ENCODE data around the gene VASN. TPM values are rescaled to one million over a fixed set of nuclear protein-coding genes. Genes with fewer than 3 reads are reported as not detected.

VASN gene
- 10 to 100 TPM; 24.5 to 28.3 TPM for total RNA-seq
- 10 to 100 TPM; 11.3 to 20.3 (median 15.2) TPM for polyA plus RNA-seq (ENCODE audit: insufficient read length in 6 of 6)
- long read RNA-seq, donor 1, transcript VASN-201 (2 exons, 2,806 nt) = major isoform, 36 of 36 reads
- long read RNA-seq, donor 1, partial matches to known transcripts = 0 of 36 reads
- long read RNA-seq, donor 1, other reads (novel, unspliced or antisense) = 0 of 36 reads
- long read RNA-seq, donor 2, transcript VASN-201 (2 exons, 2,806 nt) = major isoform, 12 of 12 reads
- long read RNA-seq, donor 2, partial matches to known transcripts = 0 of 12 reads
- long read RNA-seq, donor 2, other reads (novel, unspliced or antisense) = 0 of 12 reads
- long read RNA-seq, donor 3, transcript VASN-201 (2 exons, 2,806 nt) = major isoform, 13 of 13 reads
- long read RNA-seq, donor 3, partial matches to known transcripts = 0 of 13 reads
- long read RNA-seq, donor 3, other reads (novel, unspliced or antisense) = 0 of 13 reads
- long read RNA-seq, donor 4, partial matches to known transcripts = 4 of 6 reads
- long read RNA-seq, donor 4, other reads (novel, unspliced or antisense) = 0 of 6 reads
- long read RNA-seq, donor 5, transcript VASN-201 (2 exons, 2,806 nt) = major isoform, 16 of 16 reads
- long read RNA-seq, donor 5, partial matches to known transcripts = 0 of 16 reads
- long read RNA-seq, donor 5, other reads (novel, unspliced or antisense) = 0 of 16 reads
- long read RNA-seq, donor 6, transcript VASN-201 (2 exons, 2,806 nt) = major isoform, 13 of 13 reads
- long read RNA-seq, donor 6, partial matches to known transcripts = 0 of 13 reads
- long read RNA-seq, donor 6, other reads (novel, unspliced or antisense) = 0 of 13 reads
- long read RNA-seq, donor 7, transcript VASN-201 (2 exons, 2,806 nt) = major isoform, 5 of 5 reads
- long read RNA-seq, donor 7, partial matches to known transcripts = 0 of 5 reads
- long read RNA-seq, donor 7, other reads (novel, unspliced or antisense) = 0 of 5 reads
- long read RNA-seq, donor 8, transcript VASN-201 (2 exons, 2,806 nt) = major isoform, 23 of 23 reads
- long read RNA-seq, donor 8, partial matches to known transcripts = 0 of 23 reads
- long read RNA-seq, donor 8, other reads (novel, unspliced or antisense) = 0 of 23 reads
- long read RNA-seq, donor 9, partial matches to known transcripts = 0 of 2 reads
- long read RNA-seq, donor 9, other reads (novel, unspliced or antisense) = 0 of 2 reads
- long read RNA-seq, donor 10, transcript VASN-201 (2 exons, 2,806 nt) = major isoform, 7 of 7 reads
- long read RNA-seq, donor 10, partial matches to known transcripts = 0 of 7 reads
- long read RNA-seq, donor 10, other reads (novel, unspliced or antisense) = 0 of 7 reads
- long read RNA-seq, donor 11 = 0 reads
- long read RNA-seq, donor 12, transcript VASN-201 (2 exons, 2,806 nt) = major isoform, 10 of 10 reads
- long read RNA-seq, donor 12, partial matches to known transcripts = 0 of 10 reads
- long read RNA-seq, donor 12, other reads (novel, unspliced or antisense) = 0 of 10 reads

DNA sequence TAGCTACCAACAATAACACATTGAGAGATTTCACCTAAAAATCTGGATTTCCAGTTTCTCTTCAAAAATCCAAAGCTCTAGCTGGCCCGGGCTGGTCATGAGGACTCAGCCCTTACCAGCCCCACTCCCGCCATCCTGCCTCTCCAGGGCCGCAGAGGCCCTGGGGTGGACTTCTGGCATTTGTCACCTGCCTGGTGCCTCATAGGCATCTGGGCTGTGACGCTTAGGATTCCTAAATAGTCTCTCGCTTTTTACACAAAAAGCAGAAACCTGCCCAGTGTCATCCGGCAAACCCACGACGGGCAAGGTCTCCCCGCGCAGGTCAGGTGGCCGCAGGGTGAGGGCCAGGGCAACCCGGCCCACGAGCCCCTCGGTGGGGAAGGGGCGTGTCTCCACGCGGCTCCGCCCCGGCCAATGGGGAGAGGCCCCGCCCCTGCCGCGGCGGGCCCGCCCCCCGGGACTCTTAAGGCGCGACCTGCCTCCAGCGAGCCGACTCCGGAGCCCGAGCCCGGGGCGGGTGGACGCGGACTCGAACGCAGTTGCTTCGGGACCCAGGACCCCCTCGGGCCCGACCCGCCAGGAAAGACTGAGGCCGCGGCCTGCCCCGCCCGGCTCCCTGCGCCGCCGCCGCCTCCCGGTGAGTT lies at the start of gene VASN:
TSS of gene VASN (plus strand) at position 492 of the 644 bp plus-strand sequence. CDS start 9,030 bp downstream, outside the sequence.
- ATAC-seq = peak; percentile 72
- TF ChIP-seq, protein P1, sequence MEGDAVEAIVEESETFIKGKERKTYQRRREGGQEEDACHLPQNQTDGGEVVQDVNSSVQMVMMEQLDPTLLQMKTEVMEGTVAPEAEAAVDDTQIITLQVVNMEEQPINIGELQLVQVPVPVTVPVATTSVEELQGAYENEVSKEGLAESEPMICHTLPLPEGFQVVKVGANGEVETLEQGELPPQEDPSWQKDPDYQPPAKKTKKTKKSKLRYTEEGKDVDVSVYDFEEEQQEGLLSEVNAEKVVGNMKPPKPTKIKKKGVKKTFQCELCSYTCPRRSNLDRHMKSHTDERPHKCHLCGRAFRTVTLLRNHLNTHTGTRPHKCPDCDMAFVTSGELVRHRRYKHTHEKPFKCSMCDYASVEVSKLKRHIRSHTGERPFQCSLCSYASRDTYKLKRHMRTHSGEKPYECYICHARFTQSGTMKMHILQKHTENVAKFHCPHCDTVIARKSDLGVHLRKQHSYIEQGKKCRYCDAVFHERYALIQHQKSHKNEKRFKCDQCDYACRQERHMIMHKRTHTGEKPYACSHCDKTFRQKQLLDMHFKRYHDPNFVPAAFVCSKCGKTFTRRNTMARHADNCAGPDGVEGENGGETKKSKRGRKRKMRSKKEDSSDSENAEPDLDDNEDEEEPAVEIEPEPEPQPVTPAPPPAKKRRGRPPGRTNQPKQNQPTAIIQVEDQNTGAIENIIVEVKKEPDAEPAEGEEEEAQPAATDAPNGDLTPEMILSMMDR (IDR thresholded peaks at IDR 0.05) = no peak
- intact Hi-C loops (cut with DNase I) = no loop called here
- DNase-seq = peak; percentile 70 to 93 (median 84)
- Histone ChIP-seq H3K4me1 (peaks cover 53 to 77% of the 10 kb centered on the region in 2 donors), H3K36me3 (peaks cover 0 to 20% of the 10 kb centered on the region in 2 donors), H3K9me3 (no peaks in the 10 kb centered on the region), H3K27me3 (no peaks in the 10 kb centered on the region), H3K27ac (peak within 1 kb of the TSS; percentile 53 to 90), H3K4me3 (peak within 1 kb of the TSS; percentile 50 to 60)

DNA sequence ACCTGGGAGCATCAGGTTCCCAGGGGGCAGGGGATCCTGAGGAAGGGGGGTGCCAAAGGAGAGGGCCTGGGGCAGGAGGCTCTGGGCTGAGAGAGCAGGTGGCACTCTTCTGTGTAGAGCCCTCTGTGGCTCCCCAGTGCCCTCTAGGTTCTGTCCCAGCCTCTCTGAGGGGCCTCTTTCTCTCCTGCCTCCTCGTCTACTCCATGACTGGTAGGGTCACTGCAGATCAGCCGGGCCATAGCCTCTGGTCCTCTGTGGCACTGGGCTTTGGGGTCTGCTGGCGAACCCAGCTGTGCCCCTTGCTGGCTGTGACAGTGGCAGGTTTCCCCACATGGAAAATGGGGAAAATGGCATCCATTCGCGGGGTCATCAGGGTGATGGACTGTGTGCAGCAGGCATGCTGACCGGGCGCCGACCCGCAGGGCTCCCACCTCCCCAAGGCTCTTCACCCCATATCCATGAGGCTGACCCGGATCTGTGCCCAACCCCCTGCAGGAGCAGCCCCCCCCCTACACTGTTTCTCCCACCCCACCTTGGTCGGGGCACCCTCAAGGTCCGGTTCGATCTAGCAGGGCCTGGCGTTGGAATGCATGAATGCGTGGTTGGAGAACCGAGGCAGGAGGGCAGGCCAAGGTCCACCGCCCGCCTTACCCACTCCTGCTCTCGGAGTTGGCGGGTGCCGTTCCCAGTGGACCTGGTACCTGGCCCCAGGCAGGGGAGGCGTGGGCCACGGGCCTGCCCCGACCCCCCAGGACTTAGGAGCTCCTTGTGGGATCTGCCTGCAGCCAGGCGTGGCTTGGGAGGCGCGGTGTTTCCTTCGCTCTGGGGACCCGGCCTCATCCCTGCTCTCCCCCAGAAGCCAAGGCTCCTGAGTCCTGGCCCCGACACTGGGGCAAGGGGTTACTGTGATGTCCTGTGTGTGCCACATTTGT lies 49.3 kb upstream of the VASN start:
- H3K4me1 ChIP-seq = peaks cover 54 to 90% of the 10 kb centered on the region in 2 donors
- DNase-seq (no peak), ATAC-seq (no peak)
- no peak overlapping the region for H3K4me3 ChIP-seq
- peaks cover 0 to 8% of the 10 kb centered on the region in 2 donors for H3K27me3 ChIP-seq
- intact Hi-C loops (cut with DNase I) = no loop called here
- no peaks in the 10 kb centered on the region for H3K9me3 ChIP-seq
- peak overlapping the region; percentile 33 to 62 for H3K27ac ChIP-seq
- no peaks in the 10 kb centered on the region for H3K36me3 ChIP-seq
- TF ChIP-seq, protein P1 (IDR thresholded peaks at IDR 0.05) = no peak

DNA sequence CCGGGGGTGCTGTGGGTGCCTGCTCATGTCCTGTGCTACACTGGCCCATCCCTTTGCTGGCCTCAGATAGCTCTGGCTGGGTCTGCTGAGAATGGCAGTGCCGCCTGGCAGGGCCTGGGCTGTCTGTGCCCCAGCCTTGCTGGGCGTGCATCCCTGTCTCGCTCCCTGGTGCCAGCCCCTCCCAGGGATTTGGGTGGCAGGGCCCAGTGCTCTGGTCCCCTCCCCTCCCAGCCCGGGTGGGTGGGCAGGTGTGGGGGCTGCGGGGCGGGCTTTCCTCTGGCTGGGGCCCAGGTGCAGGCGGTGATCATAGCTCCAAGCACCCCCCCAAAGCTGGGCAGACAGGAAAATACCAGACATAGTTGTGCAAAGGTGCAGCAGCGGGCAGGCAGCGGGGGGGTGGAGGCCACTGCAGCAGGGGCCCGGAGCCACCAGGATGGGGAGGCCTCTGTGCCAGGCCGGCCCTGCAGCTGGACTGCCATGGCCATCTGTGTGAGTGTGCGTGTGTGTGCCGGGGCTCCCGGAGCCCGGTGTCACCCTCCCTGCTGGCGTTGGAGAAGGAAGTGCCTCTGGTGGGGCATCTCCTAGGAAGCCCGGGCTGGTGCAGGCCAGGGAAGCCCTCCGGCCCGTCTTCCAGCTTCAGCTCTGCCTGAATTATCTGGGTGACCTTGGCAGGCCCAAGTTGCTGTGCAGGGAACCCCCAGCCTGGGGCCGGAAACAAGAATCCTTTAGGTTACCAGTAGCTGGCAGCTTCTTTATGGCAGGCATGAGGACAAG lies 48.4 kb upstream of the VASN start:
- H3K9me3 ChIP-seq = no peaks in the 10 kb centered on the region
- no peaks in the 10 kb centered on the region for H3K36me3 ChIP-seq
- H3K4me1 ChIP-seq = peaks cover 53 to 90% of the 10 kb centered on the region in 2 donors
- peak overlapping the region; percentile 62 to 82 for H3K27ac ChIP-seq
- H3K27me3 ChIP-seq = peaks cover 0 to 15% of the 10 kb centered on the region in 2 donors
- ATAC-seq (peak; percentile 57), DNase-seq (peak in 1 of 4 donors; percentile 82)
- TF ChIP-seq, protein P1 (IDR thresholded peaks at IDR 0.05) = no peak
- no peak overlapping the region for H3K4me3 ChIP-seq
- intact Hi-C loops (cut with DNase I) = no loop called here

All from left lung (tissue), 14 donors.